GM19023 (cell line): Measurements from ENCODE around the gene TMEFF1.
A peak's percentile ranks its signal among the peaks of the same experiment; 100 is the strongest.
"Not testable (repeated sequence)": the region's sequence is repeated elsewhere in the genome, so short reads cannot be mapped to it uniquely, and the experiment has no call there.

Experiments
- ATAC-seq: cut with Tn5 transposase; IDR thresholded peaks from one replicate; pipeline ENCODE4 v1.9.1; 2021; ENCODE audit warnings: mild to moderate bottlenecking, moderate library complexity; ENCODE audit not compliant: unreplicated experiment

Gene TMEFF1

DNA sequence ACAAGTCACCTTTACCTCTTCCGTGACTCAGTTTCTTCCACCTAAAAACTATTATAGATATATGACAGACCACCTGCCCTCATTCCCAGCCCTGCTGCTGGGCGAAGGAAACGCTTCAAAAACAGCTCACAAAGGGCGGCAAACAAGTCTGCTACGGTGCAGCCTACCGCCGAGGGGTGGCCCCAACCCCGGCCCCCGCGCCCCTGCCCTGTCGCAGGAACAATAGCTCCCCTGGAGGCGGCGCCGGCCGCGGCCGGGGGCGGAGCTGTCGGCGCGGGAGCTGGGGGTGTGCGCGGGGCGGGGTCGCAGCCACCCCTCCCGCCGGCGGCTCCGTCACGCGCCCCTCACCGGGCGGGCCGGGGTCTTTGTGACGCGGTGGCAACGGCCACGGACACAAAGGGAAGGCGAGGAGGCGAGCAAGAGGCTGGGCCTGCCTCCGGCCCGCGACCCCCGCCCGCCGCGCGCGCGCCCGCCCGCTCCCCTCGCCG lies at the start of gene TMEFF1:
Gene TMEFF1, plus strand, starts transcription at position 362 of the 488 bp plus-strand sequence. CDS start 396 bp downstream, outside the sequence.
- ATAC-seq, result no peak

GRCh38 chr9:100425758-100426157 lies 47.2 kb upstream of the TMEFF1 start:
- no peak for ATAC-seq

- ATAC-seq, result no peak
These were observed 46.8 kb upstream of the TMEFF1 start for GRCh38 chr9:100426189-100426529.

GRCh38 chr9:100426530-100427365 lies 46.2 kb upstream of the TMEFF1 start, which contains the start of gene MSANTD3:
Gene MSANTD3 (plus strand): TSS chr9:100427143. CDS start chr9:100441939, 14,796 bp downstream.
- ATAC-seq, result peak; percentile 76

DNA sequence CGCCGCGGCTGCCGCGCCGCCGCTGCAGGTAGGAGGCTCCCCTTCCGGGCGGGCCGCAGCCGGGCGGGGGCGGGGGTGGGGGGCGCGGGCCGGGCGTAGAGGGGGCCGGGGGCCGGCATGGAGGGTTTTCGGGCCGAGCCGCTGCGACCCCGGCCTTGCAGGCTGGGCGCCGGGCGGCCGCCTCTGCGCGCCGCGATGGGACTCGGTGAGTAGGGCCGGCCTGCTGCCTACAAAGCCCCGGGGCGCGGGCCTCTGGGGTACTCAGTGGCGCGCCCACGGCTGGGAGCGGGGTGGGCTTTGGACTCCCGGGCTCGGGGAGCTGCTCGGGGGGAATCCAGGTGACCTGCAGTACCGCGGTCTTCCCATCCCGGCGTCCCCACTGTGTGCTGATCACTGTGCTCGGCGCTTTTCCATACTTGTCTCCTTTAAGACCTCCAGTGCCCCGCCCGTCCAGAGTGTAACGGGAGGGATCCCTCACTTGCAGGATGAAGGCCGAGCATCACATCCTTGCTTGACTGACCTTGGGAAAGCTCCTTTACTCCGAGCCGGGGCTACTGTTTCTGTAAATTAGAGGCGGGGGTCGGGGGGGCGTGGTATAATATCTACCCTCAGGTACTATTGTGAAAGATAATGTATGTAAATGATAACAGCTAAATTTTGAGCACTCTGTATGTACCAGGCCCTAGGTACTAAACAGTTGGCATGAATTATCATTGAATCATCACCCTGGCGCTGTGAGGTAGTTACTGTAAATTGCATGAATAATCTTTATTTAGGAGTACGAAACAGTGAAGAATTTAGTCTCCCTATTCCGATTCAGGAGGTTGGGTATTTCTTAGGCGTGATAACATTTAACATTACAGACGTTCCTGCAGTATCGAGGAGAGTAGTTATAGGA lies 45.3 kb upstream of the TMEFF1 start:
- ATAC-seq, result peak; percentile 64

- no peak for ATAC-seq
These were observed 43.9 kb upstream of the TMEFF1 start for GRCh38 chr9:100428871-100429654.

DNA sequence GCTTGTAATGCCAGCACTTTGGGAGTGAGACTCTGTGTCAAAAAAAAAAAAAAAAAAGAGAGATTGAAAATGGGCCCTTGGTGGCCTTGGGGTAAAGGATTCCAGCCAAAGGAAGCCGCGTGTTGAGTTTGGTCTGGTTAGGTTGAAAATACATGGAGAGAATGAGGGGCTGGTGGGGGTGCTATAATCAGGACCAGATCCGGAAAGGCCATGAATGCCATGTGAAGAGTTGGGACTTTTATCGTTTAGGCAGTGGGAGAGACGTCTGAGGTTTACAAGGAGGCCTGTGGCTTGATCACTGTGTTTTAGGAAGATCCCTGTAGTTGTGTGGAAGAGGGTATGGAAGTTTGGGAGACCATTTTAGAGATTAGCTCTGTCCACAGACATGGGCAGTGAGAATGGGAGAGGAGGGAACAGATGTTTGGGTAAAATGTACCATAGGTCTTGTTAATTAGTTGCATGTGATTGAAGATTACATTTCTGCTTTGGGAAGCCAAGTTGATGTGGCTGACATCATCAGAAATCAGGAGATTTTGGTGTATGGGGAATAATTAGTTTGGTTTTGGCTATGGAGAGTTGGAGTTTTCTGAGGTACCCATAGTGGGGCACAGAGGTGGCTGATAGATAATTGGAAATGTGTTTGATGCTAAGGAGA lies 42.5 kb upstream of the TMEFF1 start:
- ATAC-seq, result no peak

GRCh38 chr9:100431886-100432285 lies 41.1 kb upstream of the TMEFF1 start:
- ATAC-seq, result no peak

GRCh38 chr9:100432736-100433135 lies 40.2 kb upstream of the TMEFF1 start:
- no peak for ATAC-seq

GRCh38 chr9:100436571-100436970 lies 36.4 kb upstream of the TMEFF1 start:
- ATAC-seq, result no peak

GRCh38 chr9:100437860-100438805 lies 34.8 kb upstream of the TMEFF1 start:
- ATAC-seq, result peak; percentile 67

- ATAC-seq, result no peak
These were observed 32.9 kb upstream of the TMEFF1 start for GRCh38 chr9:100440071-100440470.

GRCh38 chr9:100440487-100440886 lies 32.5 kb upstream of the TMEFF1 start:
- not testable (repeated sequence) for ATAC-seq

GRCh38 chr9:100441911-100442361 lies 31.0 kb upstream of the TMEFF1 start:
- ATAC-seq, result no peak

- ATAC-seq, result no peak
These were observed 28.9 kb upstream of the TMEFF1 start for GRCh38 chr9:100443781-100444768.

GRCh38 chr9:100445161-100445902 lies 27.6 kb upstream of the TMEFF1 start:
- ATAC-seq, result no peak

- no peak for ATAC-seq
These were observed 26.9 kb upstream of the TMEFF1 start for GRCh38 chr9:100445903-100446549.
